Measurements from ENCODE around the gene IP6K1.

The IP6K1 gene

GRCh38 chr3:49712166-49712565, 74.2 kb downstream of the IP6K1 start:
- POLR2A ChIA-PET = no interaction called here
- CTCF ChIA-PET = interaction anchor here (1.1 kb wide), 1 partner anchor 10 kb away, joined by 3 read pairs; no protein-coding TSS in a partner anchor
- H3K27ac ChIP-seq (ENCODE audit: extremely low read depth, low read depth, low read length) = no peak overlapping the region
- TF ChIP-seq ZNF302 (tag by site-specific recombination; IDR thresholded peaks at IDR 0.05; ENCODE audit: low read depth) (no peak), ZNF146 (tag by site-specific recombination; IDR thresholded peaks at IDR 0.05) (no peak), SALL2 (tag by site-specific recombination; IDR thresholded peaks at IDR 0.05; ENCODE audit: borderline replicate concordance) (no peak), GLIS2 (tag by site-specific recombination; IDR thresholded peaks at IDR 0.05) (no peak), ZNF155 (tag by site-specific recombination; IDR thresholded peaks at IDR 0.05) (no peak), ZNF341 (tag by site-specific recombination; IDR thresholded peaks at IDR 0.05; ENCODE audit: low read depth) (no peak), ZNF549 (tag by site-specific recombination; IDR thresholded peaks at IDR 0.05) (no peak), ZNF112 (tag by site-specific recombination; IDR thresholded peaks at IDR 0.05) (no peak)
- TF ChIP-seq, protein P1, sequence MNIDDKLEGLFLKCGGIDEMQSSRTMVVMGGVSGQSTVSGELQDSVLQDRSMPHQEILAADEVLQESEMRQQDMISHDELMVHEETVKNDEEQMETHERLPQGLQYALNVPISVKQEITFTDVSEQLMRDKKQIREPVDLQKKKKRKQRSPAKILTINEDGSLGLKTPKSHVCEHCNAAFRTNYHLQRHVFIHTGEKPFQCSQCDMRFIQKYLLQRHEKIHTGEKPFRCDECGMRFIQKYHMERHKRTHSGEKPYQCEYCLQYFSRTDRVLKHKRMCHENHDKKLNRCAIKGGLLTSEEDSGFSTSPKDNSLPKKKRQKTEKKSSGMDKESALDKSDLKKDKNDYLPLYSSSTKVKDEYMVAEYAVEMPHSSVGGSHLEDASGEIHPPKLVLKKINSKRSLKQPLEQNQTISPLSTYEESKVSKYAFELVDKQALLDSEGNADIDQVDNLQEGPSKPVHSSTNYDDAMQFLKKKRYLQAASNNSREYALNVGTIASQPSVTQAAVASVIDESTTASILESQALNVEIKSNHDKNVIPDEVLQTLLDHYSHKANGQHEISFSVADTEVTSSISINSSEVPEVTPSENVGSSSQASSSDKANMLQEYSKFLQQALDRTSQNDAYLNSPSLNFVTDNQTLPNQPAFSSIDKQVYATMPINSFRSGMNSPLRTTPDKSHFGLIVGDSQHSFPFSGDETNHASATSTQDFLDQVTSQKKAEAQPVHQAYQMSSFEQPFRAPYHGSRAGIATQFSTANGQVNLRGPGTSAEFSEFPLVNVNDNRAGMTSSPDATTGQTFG (tag by site-specific recombination; IDR thresholded peaks at IDR 0.05; ENCODE audit: borderline replicate concordance) = no peak
- H3K4me3 ChIP-seq (ENCODE audit: low read depth, low read length) = no peak overlapping the region
- peaks cover 0 to 54% of the 10 kb centered on the region in 2 experiments; a peak in 2 of 3 replicates for H3K36me3 ChIP-seq (ENCODE audit: control insufficient read depth in 2 of 2, insufficient read depth in 1 of 2, low read length in 2 of 2)
- H3K9me3 ChIP-seq (ENCODE audit: control insufficient read depth, insufficient read depth, low read depth, low read length) = no peaks in the 10 kb centered on the region
- H3K4me1 ChIP-seq (ENCODE audit: control insufficient read depth, insufficient read depth, low read length) = no peaks in the 10 kb centered on the region

- POLR2A ChIA-PET = interaction anchor here (0.7 kb wide), 1 partner anchor 8 kb away, joined by 3 read pairs; the partner anchor contains the start of gene AMIGO3
- CTCF ChIA-PET = interaction anchor here (0.6 to 1.1 kb wide), 3 partner anchors 9 to 646 kb away, joined by 3 read pairs; no protein-coding TSS in a partner anchor
Measured at GRCh38 chr3:49711489-49711888, 74.9 kb downstream of the IP6K1 start.

DNA sequence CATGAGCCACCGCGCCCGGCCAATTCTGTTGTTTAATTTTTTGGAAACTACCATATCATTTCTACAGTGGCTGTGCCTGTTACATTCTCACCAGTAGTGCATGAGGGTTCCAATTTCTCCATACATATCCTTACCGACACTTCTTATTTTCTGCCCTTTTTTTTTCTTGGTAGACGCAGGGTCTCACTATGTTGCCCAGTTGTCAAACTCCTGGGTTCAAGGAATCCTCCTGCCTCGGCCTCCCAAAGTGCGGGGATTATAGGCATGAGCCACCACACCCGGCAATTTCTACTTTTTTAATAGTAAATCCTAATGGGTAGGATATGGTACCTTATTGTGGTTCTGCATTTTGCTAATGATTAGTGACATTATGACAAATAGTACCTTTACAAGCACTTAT, 76.5 kb downstream of the IP6K1 start:
- CTCF ChIA-PET = no interaction called here
- Histone ChIP-seq H3K9me3 (ENCODE audit: control insufficient read depth, insufficient read depth, low read depth, low read length) (no peaks in the 10 kb centered on the region), H3K27ac (ENCODE audit: extremely low read depth, low read depth, low read length) (no peak overlapping the region), H3K4me1 (ENCODE audit: control insufficient read depth, insufficient read depth, low read length) (no peaks in the 10 kb centered on the region), H3K4me3 (ENCODE audit: low read depth, low read length) (no peak overlapping the region), H3K36me3 (ENCODE audit: control insufficient read depth in 2 of 2, insufficient read depth in 1 of 2, low read length in 2 of 2) (peaks cover 0 to 52% of the 10 kb centered on the region in 2 experiments; a peak in 2 of 3 replicates)
- TF ChIP-seq ZNF121 (tag by site-specific recombination; IDR thresholded peaks at IDR 0.05) = 0 out of 2 replicates have a peak, but pooled peaks have one; percentile 26
- no peak for TF ChIP-seq SP7 (tag by site-specific recombination; IDR thresholded peaks at IDR 0.05)
- TF ChIP-seq ZSCAN5A (tag by site-specific recombination; IDR thresholded peaks at IDR 0.05) = no peak
- TF ChIP-seq ZNF26 (tag by site-specific recombination; IDR thresholded peaks at IDR 0.05) = no peak
- TF ChIP-seq ZNF561 (tag by site-specific recombination; IDR thresholded peaks at IDR 0.05; ENCODE audit: borderline replicate concordance) = no peak
- POLR2A ChIA-PET = no interaction called here

More at GRCh38 chr3:49711489-49711888, 74.9 kb downstream of the IP6K1 start:
- no peak overlapping the region for H3K4me3 ChIP-seq (ENCODE audit: low read depth, low read length)
- peaks cover 0 to 53% of the 10 kb centered on the region in 2 experiments; a peak in 2 of 3 replicates for H3K36me3 ChIP-seq (ENCODE audit: control insufficient read depth in 2 of 2, insufficient read depth in 1 of 2, low read length in 2 of 2)
- no peaks in the 10 kb centered on the region for H3K4me1 ChIP-seq (ENCODE audit: control insufficient read depth, insufficient read depth, low read length)
- no peak overlapping the region for H3K27ac ChIP-seq (ENCODE audit: extremely low read depth, low read depth, low read length)
- no peak for TF ChIP-seq ZNF138 (tag by site-specific recombination; IDR thresholded peaks at IDR 0.05; ENCODE audit: borderline replicate concordance)
- no peak for TF ChIP-seq REPIN1 (tag by site-specific recombination; IDR thresholded peaks at IDR 0.05; ENCODE audit: low read depth)
- TF ChIP-seq ZNF223 (tag by site-specific recombination; IDR thresholded peaks at IDR 0.05) = no peak
- TF ChIP-seq ZNF596 (tag by site-specific recombination; IDR thresholded peaks at IDR 0.05) = no peak
- TF ChIP-seq ZNF544 (tag by site-specific recombination; IDR thresholded peaks at IDR 0.05) = no peak
- TF ChIP-seq ZNF239 (tag by site-specific recombination; IDR thresholded peaks at IDR 0.05) = no peak
- H3K9me3 ChIP-seq (ENCODE audit: control insufficient read depth, insufficient read depth, low read depth, low read length) = no peaks in the 10 kb centered on the region
